Left colon (tissue), 2 donors: ENCODE results near the gene DSCAM. TPM values are rescaled to one million over a fixed set of nuclear protein-coding genes. Genes with fewer than 3 reads are reported as not detected.

ENCODE experiments used
- ATAC-seq: fragments of 200-7000 bp; cut with Tn5 transposase; one replicate; pipeline ENCODE4 v1.9.1; 2020; ENCODE audit warnings: mild to moderate bottlenecking, moderate library complexity
- DNase-seq, 2 donors: peaks; one replicate each; pipeline ENCODE4 v3.0.0-alpha.2; 2020
- intact Hi-C, 2 donors: fragments of 100-400 bp; cut with DNase I in 1 of 2; cut with micrococcal nuclease in 1 of 2; formaldehyde crosslinking; loops; one replicate each; pipeline versions ENCODE4 v1.11.2 to v1.14.0; 2022; cut with DNase I, micrococcal nuclease
- total RNA-seq, 2 donors: library from RNA; stranded (reverse); fragmentation: NEBNext Ultra II Directional; extraction: Animal tissue kit (Norgen Biotek cat#: 25700); gene quantifications; one replicate each; pipeline ENCODE4 v1.2.1, GENCODE V29; 2021
- donor health status: DM: no; HTN: no; CAD: no.
- donor health status: DM: yes; HTN: yes; CAD: no.

The DSCAM gene
- total RNA-seq, 2 donors from 2014 or later: not detected

- intact Hi-C loops: no loop called here
- DNase-seq (no peak), ATAC-seq (no peak)
These were observed 260.4 kb downstream of the DSCAM start for GRCh38 chr21:40586575-40586974.

GRCh38 chr21:40577285-40578043, 269.5 kb downstream of the DSCAM start:
- ATAC-seq (no peak), DNase-seq (no peak)
- intact Hi-C loops: no loop called here

GRCh38 chr21:40575976-40576375, 271.0 kb downstream of the DSCAM start:
- intact Hi-C loops: no loop called here
- DNase-seq (no peak), ATAC-seq (no peak)

GRCh38 chr21:40569357-40569756, 277.6 kb downstream of the DSCAM start:
- ATAC-seq (no peak), DNase-seq (no peak)
- intact Hi-C loops: no loop called here

- intact Hi-C loops: no loop called here
- ATAC-seq: no peak
These were observed 278.2 kb downstream of the DSCAM start for GRCh38 chr21:40568807-40569206.

GRCh38 chr21:40567501-40567900, 279.5 kb downstream of the DSCAM start:
- DNase-seq (no peak), ATAC-seq (no peak)
- intact Hi-C loops: no loop called here

More at GRCh38 chr21:40568807-40569206, 278.2 kb downstream of the DSCAM start:
- DNase-seq: no peak

- DNase-seq (no peak), ATAC-seq (no peak)
These were observed 280.5 kb downstream of the DSCAM start for GRCh38 chr21:40566486-40566885.

GRCh38 chr21:40564318-40564717, 282.6 kb downstream of the DSCAM start:
- intact Hi-C loops: no loop called here
- DNase-seq (no peak), ATAC-seq (no peak)

More at GRCh38 chr21:40566486-40566885, 280.5 kb downstream of the DSCAM start:
- intact Hi-C loops: no loop called here

GRCh38 chr21:40563900-40564299, 283.1 kb downstream of the DSCAM start:
- ATAC-seq (no peak), DNase-seq (no peak)
- intact Hi-C loops: no loop called here

- no peak for ATAC-seq
These were observed 284.5 kb downstream of the DSCAM start for GRCh38 chr21:40562242-40563002.

GRCh38 chr21:40556442-40556968, 290.5 kb downstream of the DSCAM start:
- DNase-seq (no peak), ATAC-seq (no peak)
- intact Hi-C loops: no loop called here

More at GRCh38 chr21:40562242-40563002, 284.5 kb downstream of the DSCAM start:
- no peak for DNase-seq
- intact Hi-C loops: no loop called here

- ATAC-seq (no peak), DNase-seq (no peak)
- intact Hi-C loops: no loop called here
These were observed 291.9 kb downstream of the DSCAM start for GRCh38 chr21:40555021-40555528.

- ATAC-seq: no peak
- intact Hi-C loops: no loop called here
- DNase-seq: no peak
These were observed 293.2 kb downstream of the DSCAM start for GRCh38 chr21:40553781-40554180.

GRCh38 chr21:40547906-40548513, 298.9 kb downstream of the DSCAM start:
- DNase-seq: no peak
- ATAC-seq: no peak
- intact Hi-C loops: no loop called here

GRCh38 chr21:40546647-40547046, 300.3 kb downstream of the DSCAM start:
- intact Hi-C loops: no loop called here
- DNase-seq (no peak), ATAC-seq (no peak)

GRCh38 chr21:40540216-40540615, 306.7 kb downstream of the DSCAM start:
- DNase-seq (no peak), ATAC-seq (no peak)
- intact Hi-C loops: no loop called here

- DNase-seq (no peak), ATAC-seq (no peak)
- intact Hi-C loops: no loop called here
These were observed 312.1 kb downstream of the DSCAM start for GRCh38 chr21:40534886-40535285.

GRCh38 chr21:40531431-40532110, 315.4 kb downstream of the DSCAM start:
- DNase-seq (no peak), ATAC-seq (no peak)
- intact Hi-C loops: no loop called here

GRCh38 chr21:40531016-40531415, 315.9 kb downstream of the DSCAM start:
- DNase-seq: no peak
- no peak for ATAC-seq

More at GRCh38 chr21:40531016-40531415, 315.9 kb downstream of the DSCAM start:
- intact Hi-C loops: no loop called here
